DMS153 treated with DMSO at 0.1 percent for 48 hours (cell line): ENCODE measurements around the gene CARMIL1.

Source experiments
- DNase-seq: peaks from one replicate; lab custom pipeline; 2025; ENCODE audit not compliant: unreplicated experiment; lab: John Stamatoyannopoulos, UW

The CARMIL1 gene

DNA sequence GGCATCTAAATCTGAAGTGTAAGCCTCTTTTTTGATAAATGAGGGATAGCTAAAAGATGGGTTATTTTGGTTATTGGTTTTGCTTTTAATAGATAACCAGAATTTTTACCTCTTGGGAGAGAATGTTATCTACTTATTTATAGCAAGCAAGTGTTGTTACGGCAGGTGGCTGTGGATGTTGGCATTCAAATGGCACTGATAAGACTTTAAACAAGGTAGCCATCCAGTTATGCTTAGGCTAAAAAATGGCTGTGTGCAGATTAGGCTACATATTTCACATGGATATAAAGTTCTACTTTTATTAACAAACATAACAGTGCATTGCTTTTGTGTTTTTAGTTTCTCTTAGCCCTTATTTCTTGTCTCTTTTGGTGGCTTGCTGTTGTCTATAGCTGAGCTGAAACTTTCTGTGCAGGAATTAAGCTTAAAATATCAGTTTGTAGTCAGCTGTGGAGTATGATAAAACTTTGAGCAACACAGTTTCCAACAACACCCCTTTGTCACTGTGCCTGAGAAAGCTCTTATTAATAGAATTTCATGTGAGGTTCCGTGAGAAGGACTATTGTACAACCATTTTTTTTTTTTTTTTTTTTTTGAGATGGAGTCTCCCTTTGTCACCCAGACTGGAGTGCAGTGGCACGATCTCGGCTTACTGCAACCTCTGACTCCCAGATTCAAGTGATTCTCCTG, 28.8 kb downstream of the CARMIL1 start:
- no peak for DNase-seq

DNA sequence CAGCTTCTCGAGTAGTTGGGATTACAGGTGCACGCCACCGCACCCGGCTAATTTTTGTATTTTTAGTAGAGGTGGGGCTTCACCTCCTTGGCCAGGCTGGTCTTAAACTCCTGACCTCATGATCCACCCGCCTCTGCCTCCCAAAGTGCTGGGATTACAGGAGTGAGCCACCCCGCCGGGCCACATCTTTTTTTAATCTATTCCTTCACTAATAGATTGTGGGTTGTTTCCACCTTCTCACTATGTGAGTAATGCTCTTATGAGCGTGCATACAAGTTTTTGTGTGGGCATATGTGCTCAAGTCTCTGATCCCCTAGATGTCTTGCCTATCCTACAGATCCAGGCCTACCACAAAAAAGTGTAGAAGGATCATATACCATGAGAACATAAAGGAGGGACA, 30.7 kb downstream of the CARMIL1 start:
- DNase-seq: no peak

- DNase-seq: no peak
Observed at GRCh38 chr6:25311331-25311840, 32.2 kb downstream of the CARMIL1 start.

DNA sequence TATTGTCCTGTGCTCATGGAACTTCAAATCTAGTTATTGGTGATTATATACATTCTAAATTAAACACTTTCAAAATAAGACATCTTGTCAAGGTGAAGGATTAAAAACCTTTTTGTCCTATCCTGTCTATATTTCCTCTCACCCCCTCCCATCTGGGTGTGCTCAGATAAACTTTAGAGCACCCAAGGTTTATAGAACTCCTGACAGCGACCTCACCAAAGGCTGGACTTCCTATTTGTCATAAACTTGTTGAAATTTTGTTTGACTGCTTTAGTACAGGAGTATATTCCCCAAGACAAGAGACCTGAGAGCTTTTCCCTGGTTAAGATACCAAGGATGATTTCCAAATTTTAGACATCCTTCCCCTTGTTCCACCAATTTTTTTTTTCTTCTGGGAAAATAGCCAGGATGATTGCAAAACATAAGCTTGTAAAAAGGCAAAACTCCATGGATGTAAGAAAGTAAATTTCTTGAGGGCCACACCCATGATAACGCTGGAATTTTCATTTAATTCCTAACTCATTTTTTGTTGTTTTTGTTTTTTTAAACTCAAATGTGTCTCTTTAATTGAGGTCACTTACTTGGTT, 33.0 kb downstream of the CARMIL1 start:
- no peak for DNase-seq

- no peak for DNase-seq
Observed at GRCh38 chr6:25312703-25313102, 33.5 kb downstream of the CARMIL1 start.

DNA sequence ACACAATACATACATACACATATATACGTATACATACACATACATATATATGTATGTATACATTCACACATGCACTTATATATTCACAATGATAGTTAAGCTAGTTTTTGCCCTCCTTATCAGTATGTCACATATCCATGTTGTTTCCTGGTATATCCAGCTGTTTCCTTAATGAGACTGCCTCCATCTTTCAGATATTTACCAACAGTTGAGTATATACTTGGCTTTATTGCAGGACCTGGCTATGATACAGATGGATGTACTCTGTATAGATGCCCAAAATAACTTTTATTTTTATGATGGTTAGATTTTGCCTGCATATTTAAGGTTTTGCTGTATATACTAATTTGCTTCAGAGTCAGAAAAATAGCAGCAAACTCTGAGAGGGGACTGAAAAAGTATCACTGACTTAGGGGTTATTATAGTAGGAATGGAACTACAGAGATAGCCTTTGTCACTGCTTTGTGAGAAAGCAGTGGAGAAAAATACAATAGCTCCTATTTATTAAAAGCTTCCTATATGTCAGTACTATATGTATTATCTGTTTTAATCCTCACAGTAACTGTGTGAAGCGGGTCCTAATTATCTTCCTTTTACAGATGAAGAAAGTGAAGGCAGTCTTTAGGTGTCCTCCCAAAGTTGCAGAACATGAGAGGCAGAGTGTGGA, 35.5 kb downstream of the CARMIL1 start:
- no peak for DNase-seq

DNA sequence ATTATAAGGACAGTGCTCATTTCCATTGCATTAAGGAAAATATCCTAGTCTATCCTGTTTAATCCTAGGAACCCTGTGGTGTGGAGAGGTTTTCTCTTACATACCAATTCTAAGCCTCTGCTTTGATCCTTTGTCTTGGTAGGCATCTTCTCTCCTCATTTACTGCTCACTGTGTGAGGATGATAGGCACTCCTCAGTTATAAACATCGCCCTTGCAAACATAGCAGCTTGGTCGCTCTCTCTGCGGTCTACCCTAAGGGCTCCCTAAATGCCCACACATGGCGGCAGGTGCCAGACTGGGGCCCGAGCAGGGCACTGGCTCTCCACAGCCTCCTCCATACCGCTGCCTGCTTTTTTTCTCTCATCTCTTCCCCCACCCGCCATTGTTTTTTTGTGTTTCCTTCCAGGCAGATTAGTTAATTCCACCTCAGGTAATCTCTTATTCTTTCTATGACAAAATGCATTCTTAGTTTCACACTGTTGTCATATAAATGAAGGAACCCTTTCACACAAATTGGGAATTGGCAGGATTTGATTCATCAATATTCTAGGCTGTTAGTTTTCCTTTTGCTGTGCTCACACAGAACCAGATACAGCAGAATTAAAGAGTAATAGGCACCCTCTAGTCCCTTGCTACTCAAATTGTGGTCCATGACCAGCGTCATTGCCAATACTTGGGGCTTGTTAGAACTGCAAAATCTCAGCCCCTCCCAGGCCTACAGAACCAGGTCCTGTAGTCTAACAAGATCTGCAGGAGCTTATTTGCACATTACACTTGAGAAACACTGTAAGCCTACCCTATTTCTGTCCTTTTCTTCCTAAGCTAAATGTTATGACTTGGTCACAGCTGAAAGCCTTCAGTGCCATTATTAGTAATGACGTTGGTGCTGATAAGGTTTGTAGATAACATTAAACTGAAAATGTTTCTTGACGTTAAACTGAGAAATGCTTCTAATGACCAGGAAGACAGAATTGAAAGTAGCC, 36.3 kb downstream of the CARMIL1 start:
- no peak for DNase-seq

- no peak for DNase-seq
Observed at GRCh38 chr6:25316626-25317025, 37.5 kb downstream of the CARMIL1 start.

- DNase-seq: no peak
Observed at GRCh38 chr6:25318589-25318988, 39.4 kb downstream of the CARMIL1 start.

DNA sequence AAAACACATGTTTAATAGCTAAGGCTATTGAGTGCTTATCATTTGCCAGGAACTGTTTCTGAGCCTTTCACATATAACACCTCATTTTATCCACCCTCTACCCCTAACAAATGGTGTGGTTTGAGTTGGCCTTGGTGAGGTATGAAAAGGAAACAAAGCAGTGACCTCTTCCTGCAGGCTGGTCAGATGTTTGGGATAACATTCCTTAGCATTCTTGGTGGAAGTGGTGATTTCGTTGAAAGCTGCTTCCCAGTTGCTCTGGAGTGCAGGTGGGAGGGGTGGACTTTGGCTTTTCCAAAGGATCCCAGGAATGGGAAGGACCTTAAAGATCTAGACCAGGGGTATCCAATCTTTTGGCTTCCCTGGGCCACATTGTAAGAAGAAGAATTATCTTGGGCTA, 41.3 kb downstream of the CARMIL1 start:
- no peak for DNase-seq

DNA sequence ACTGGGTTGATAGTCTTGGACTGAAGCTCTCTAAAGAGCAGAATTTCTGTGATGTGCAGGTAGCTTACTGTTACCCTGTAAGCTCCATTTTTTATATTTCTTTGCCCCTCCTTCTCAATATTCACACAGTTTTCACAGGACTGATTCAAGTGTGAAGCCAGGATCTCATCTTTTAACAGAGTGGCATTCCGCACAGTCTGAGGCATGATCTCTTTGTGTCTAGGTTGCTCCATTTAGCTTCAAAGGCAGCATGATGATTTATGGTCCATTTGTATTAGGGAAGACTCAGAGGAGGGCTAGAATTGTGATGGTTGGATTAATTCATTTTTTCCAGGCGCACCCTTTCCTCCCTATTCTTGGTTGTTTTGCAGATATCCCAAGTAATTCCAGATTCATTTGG, 43.5 kb downstream of the CARMIL1 start:
- no peak for DNase-seq

- no peak for DNase-seq
Observed at GRCh38 chr6:25324066-25324762, 45.0 kb downstream of the CARMIL1 start.

- DNase-seq: no peak
Observed at GRCh38 chr6:25326126-25326525, 47.0 kb downstream of the CARMIL1 start.

DNA sequence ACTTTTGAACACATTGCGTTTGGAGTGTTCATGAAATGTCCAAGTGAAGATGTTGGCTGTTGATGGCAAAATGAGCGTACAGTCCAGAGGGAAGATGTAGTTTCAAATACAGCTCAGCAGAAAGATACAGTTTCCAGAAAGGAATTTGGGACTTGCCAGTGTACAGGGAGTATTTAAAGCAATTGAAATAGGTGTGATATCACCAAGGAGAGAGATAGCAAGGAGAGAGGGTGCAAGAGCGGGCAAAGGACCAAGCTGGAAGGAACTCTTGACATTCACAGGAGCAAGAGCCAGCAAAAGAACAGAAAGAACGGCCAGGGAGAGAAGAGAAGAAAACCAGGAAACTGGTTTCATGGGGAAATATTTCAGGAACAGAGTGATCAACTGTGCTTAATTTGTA, 47.8 kb downstream of the CARMIL1 start:
- no peak for DNase-seq

- no peak for DNase-seq
Observed at GRCh38 chr6:25327432-25327831, 48.3 kb downstream of the CARMIL1 start.

GRCh38 chr6:25329161-25329817, 50.1 kb downstream of the CARMIL1 start:
- DNase-seq: no peak

DNA sequence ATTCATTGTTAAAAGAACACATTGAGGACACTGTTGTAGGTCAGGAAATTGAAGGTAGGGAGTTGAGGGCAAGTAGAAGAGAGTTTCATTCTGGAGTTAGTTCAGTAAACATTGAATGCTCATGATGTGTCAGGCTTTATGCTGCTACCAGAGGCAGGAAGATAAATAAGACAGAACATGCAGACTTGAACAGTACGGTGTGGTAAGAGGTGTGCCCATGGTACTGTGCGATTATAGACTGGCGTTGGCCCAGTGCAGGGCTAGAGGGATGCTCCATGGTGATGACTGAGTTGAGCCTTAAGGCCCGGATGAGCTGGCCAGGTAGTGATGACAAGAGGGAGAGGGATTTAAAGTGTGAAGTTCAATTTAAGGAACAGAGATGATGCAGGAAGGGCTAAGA, 50.8 kb downstream of the CARMIL1 start:
- no peak for DNase-seq

- no peak for DNase-seq
Observed at GRCh38 chr6:25330796-25331685, 51.9 kb downstream of the CARMIL1 start.

- DNase-seq: no peak
Observed at GRCh38 chr6:25332165-25332564, 53.0 kb downstream of the CARMIL1 start.
